Measurements from ENCODE around the gene FHDC1.

The FHDC1 gene

DNA sequence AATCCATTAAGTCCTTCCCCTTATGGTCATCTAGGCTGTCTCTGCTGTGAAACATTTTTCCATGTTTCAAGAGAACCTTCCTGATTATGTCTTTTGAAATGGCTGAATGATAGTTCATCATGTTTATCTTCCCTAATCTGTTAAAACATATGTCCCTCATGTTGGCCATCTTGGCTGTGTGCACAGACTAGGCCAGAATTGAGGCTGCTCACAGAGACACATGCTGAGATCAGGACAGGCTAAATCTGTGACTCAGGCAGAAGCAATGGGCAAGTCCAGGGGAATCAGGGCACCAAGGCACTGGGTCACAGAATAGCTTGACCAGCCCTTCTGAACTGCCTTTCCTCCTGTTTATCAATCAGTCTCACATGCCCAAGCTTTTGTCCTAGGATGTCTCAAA is 78.3 kb downstream of the FHDC1 start:
- no peak for DNase-seq

- no peak for DNase-seq
Measured at GRCh38 chr4:153016592-153016991, 80.5 kb downstream of the FHDC1 start.

- DNase-seq = no peak
Measured at GRCh38 chr4:153018031-153018430, 81.9 kb downstream of the FHDC1 start.

DNA sequence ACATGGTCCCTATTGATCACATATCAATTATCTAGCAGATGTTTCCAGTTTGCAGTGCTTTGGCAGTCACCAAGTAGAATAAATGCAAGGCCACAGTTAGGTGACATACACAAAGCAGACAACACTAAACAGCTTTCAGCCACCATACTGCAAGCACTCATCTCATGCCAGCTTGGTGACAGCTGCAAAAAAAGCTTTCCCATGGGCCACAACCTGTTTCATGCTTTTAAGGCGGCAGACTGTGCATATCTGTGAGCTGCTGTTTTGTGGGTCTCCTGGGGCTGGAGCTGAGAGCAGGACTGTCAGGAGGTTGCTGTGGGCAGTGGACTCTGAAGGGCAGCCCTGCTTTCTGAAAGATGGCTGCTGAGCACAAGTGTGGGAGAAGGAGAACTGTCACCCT is 82.6 kb downstream of the FHDC1 start:
- no peak for DNase-seq

DNA sequence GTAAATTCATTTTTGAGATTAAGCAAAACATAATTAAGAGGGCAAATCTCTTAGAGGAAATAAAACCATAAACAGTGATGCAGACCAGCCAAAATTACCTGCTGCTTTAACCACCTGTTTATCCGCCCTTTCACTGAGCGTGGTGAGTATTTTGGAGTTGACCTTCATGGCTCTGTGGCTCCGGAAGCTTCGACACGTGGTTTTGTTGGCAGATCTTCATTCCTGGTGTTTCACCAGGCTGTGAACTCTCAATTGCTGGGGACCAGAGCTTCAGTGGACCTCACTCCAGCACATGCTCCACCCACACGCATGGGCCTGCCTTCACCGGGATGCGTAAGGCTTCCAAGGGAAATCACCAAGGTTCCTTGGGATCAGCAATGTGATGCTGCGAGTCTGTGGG is 83.8 kb downstream of the FHDC1 start:
- DNase-seq = no peak

DNA sequence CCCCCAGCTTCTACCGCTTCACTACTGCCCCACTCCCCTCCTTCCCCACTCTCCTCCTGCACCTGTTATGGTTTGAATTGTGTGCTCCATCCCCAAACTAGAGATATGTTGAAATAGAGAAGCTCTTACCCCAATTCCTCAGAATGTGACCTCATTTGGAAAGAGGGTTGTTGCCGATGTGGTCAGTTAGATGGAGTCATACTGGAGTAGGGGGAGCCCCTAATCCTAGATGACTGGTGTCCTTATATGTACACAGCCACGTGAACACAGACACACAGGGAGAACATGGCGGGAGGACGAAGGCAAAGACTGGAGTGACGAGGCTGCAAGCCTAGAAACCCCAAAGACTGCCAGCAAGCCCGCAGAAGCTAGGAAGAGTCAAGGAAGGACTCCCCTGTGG is 84.3 kb downstream of the FHDC1 start:
- DNase-seq = no peak

- no peak for DNase-seq
Measured at GRCh38 chr4:153021276-153021675, 85.2 kb downstream of the FHDC1 start.

DNA sequence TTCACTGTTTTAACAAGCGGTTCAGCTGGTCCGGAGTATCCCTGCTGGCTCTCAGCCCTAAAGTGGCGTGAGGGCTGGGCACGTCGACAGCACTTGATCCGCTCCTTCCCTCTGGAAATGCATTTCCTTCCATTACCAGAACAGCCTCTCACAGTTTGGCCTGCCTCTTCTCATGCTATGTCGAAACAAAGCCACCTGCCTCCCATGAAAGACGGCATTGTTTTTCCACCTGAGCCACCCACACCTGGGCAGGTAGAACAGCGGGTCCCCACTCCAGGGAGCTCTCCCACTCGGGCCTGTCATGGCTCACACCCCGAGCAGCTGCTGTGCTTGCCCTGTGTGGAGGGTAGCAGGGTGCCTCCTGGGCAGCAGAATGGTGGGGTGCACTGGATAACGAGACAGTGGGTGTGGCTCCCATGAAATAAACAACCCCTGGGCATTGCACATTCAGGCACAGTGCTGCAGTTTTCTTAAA is 86.2 kb downstream of the FHDC1 start:
- DNase-seq = no peak

DNA sequence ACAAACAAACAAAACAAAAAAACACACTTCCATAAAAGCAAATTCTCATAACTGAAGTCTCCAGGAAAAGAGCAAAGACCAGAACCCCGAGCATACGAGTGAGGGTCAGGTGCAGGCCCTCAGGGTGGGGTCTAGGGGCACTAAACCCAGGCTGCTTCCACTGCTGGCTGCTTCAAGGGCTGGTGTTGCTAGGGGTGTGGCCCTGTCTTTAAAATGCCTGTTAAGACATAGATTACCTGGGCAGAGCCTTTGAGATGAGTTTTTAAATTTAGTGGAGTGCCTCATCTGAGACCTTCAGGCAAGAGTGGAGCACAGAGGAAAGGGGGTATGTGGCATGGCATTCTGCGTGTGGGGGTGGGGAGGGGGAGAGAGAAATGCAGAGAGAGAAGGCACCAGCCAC is 87.0 kb downstream of the FHDC1 start:
- no peak for DNase-seq

- no peak for DNase-seq
Measured at GRCh38 chr4:153023692-153024394, 87.7 kb downstream of the FHDC1 start.

DNA sequence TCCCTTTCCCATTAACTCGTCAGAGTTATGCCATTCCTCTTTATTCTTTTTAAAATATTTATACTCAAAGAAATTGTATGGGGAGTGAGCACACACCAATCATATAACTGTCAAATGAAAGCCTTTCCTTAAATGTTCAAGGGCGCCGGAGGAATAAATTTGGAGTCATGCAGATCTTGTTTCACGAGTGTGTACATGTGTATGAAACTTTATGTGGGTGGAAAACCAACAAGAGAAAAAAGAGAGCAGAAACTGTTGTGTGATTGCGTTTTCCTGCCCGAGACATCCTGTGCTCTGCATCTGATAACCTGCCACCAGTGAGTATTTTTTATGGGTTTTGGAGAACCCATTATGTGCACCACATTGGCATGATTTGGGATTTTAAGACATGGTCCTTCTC is 88.3 kb downstream of the FHDC1 start:
- DNase-seq = no peak

DNA sequence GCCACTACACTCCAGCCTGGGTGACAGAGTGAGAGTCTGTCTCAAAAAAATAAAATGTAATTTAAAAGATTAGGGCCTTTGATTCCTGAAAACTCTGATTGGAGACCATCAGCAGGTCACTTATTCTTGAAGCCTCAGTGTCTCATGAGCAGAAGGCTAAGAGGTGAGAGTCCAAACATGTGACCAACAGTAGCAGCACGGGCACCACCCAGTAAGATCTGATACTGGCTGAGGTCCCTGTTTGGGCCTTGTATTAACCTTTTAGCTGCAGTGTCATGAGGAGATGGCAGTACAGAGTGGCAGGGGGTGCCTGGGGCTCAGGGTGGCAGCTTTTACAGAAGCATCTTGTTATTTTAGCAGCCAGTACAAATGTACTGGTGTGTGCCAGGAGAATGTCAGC is 89.3 kb downstream of the FHDC1 start:
- DNase-seq = no peak

GRCh38 chr4:153026591-153027346 is 90.6 kb downstream of the FHDC1 start:
- no peak for DNase-seq

DNA sequence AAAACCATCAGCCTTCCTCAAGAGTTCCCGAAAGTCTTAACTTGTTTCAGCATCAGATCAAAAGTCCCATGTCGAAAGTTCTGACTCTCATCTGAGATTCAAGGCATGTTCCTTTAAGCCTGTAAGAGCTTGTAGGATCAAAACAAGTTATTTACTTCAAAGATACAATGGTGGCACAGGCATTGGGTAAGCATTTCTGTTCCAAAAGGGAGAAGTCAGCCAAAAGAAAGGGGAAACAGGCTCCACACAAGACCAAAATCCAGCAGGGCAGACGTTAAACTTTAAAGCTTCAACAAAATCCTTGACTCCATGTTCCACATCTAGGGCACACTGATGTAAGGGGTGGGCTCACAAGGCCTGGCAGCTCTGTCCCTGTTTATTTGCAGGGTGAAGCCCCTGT is 91.7 kb downstream of the FHDC1 start:
- DNase-seq = no peak

DNA sequence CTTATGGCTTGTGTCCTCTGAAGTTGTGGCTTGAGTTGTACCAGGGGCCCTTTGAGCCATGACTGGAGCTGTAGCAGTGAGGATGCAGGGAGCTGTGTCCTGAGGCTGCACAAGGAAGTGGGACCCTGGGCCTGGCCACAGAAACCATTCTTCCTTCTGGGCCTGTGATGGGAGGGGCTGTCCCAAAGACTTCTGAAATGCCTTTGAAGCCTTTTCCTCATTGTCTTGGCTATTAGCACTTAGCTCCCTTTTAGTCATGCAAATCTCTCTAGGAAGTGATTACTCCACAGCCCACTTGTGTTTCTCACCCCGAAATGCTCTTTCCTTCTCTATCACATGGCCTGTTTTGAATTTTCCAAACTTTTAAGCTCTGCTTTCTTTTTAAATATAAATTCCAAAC is 92.4 kb downstream of the FHDC1 start:
- DNase-seq = no peak
